CD4-positive, alpha-beta memory T cell (primary cell): ENCODE data around the gene OR8G5. TPM values are rescaled to one million over a fixed set of nuclear protein-coding genes. Genes with fewer than 3 reads are reported as not detected.

ENCODE experiments used
- CTCF ChIA-PET: fragments of 350-600 bp; sonication (Branson Sonifier 250); formaldehyde crosslinking; loops from one replicate; lab custom pipeline; 2021; ENCODE audit warnings: inconsistent platforms; ENCODE audit not compliant: partially characterized antibody; lab: Charles Lee
- POLR2A ChIA-PET: fragments of 350-600 bp; sonication (Branson Sonifier 250); formaldehyde crosslinking; loops from one replicate; lab custom pipeline; 2021; ENCODE audit not compliant: partially characterized antibody; lab: Charles Lee
- DNase-seq, 5 donors: peaks; one replicate each; pipeline versions ENCODE4 v3.0.0 to v3.0.0-alpha.2; 2020 to 2022; ENCODE audit warnings: mixed read lengths in 1 of 5
- H3K27ac ChIP-seq: one replicate; pipeline ENCODE4 v1.7.0; 2013; ENCODE audit warnings: low read depth, low read length
- H3K27me3 ChIP-seq: 2 replicates; pipeline ENCODE4 v1.7.0; 2013; ENCODE audit warnings: mild to moderate bottlenecking, low read length, moderate library complexity; ENCODE audit not compliant: insufficient read depth
- H3K36me3 ChIP-seq: 2 replicates; pipeline ENCODE4 v1.7.0; 2013; ENCODE audit warnings: mild to moderate bottlenecking, low read length, moderate library complexity; ENCODE audit not compliant: insufficient read depth
- H3K4me1 ChIP-seq: 2 replicates; pipeline ENCODE4 v1.7.0; 2013; ENCODE audit warnings: mild to moderate bottlenecking, low read length, moderate library complexity; ENCODE audit not compliant: insufficient read depth
- H3K4me3 ChIP-seq, 2 donors: one replicate each; pipeline ENCODE4 v1.7.0; 2013; ENCODE audit warnings: low read length in 2 of 2, mild to moderate bottlenecking in 1 of 2
- H3K9me3 ChIP-seq, 2 donors: one replicate each; pipeline ENCODE4 v1.7.0; 2013; ENCODE audit warnings: low read length in 2 of 2, control low read depth in 1 of 2; ENCODE audit not compliant: control insufficient read depth in 1 of 2
- H3K27ac Mint-ChIP-seq, 7 donors: one replicate each; pipeline ENCODE4 v1.8.0; 2020 to 2021; ENCODE audit warnings: mixed read lengths in 7 of 7, mild to moderate bottlenecking in 6 of 7, inconsistent platforms in 3 of 7, moderate library complexity in 3 of 7
- H3K27me3 Mint-ChIP-seq, 2 donors: one replicate each; pipeline ENCODE4 v1.8.0; 2020 to 2021; ENCODE audit warnings: mixed read lengths in 2 of 2
- H3K36me3 Mint-ChIP-seq, 2 donors: one replicate each; pipeline ENCODE4 v1.8.0; 2020 to 2021; ENCODE audit warnings: mixed read lengths in 2 of 2, inconsistent platforms in 1 of 2, mild to moderate bottlenecking in 1 of 2
- H3K4me1 Mint-ChIP-seq, 4 donors: one replicate each; pipeline ENCODE4 v1.8.0; 2020 to 2021; ENCODE audit warnings: mixed read lengths in 4 of 4, mild to moderate bottlenecking in 1 of 4
- H3K4me3 Mint-ChIP-seq, 8 donors: one replicate each; pipeline ENCODE4 v1.8.0; 2020 to 2021; ENCODE audit warnings: mixed read lengths in 8 of 8, mild to moderate bottlenecking in 7 of 8, moderate library complexity in 6 of 8, inconsistent platforms in 3 of 8
- H3K9me3 Mint-ChIP-seq, 8 donors: one replicate each; pipeline ENCODE4 v1.8.0; 2020 to 2021; ENCODE audit warnings: mixed read lengths in 8 of 8, mild to moderate bottlenecking in 5 of 8, inconsistent platforms in 3 of 8, moderate library complexity in 1 of 8
- intact Hi-C: fragments of 100-400 bp; cut with micrococcal nuclease; formaldehyde crosslinking; loops from one replicate; pipeline ENCODE4 v1.15.1; 2023
- polyA plus RNA-seq, 2 donors: library from polyadenylated mRNA; unstranded; fragments of 300-500 nt; fragmentation: Illumina TruSeq; gene quantifications; one replicate each; pipeline ENCODE4 v1.2.3, GENCODE V29; 2021
- total RNA-seq, 2 experiments: library from RNA; stranded (reverse); gene quantifications; one replicate each; pipeline ENCODE4 v1.2.3, GENCODE V29; 2021

OR8G5 gene
- not detected for total RNA-seq
- polyA plus RNA-seq = not detected

- Histone ChIP-seq H3K27ac (no peak within 1 kb of the TSS), H3K4me1 (no peaks in the 10 kb centered on the region), H3K4me3 (no peak within 1 kb of the TSS), H3K9me3 (no peaks in the 10 kb centered on the region), H3K36me3 (no peaks in the 10 kb centered on the region), H3K27me3 (no peaks in the 10 kb centered on the region)
- Mint-ChIP-seq H3K4me1 (no peaks in the 10 kb centered on the region), H3K27ac (no peak within 1 kb of the TSS), H3K36me3 (no peaks in the 10 kb centered on the region), H3K4me3 (no peak within 1 kb of the TSS), H3K9me3 (no peaks in the 10 kb centered on the region), H3K27me3 (peaks cover 0 to 1% of the 10 kb centered on the region in 2 donors)
- intact Hi-C loops = no loop called here
- ChIA-PET POLR2A (no interaction called here), CTCF (no interaction called here)
- DNase-seq = no peak
Measured at GRCh38 chr11:124256076-124256475, at the start of gene OR8G5. OR8G5 (plus strand) TSS chr11:124256376; CDS start chr11:124264932, 8,556 bp downstream.

- no peak for DNase-seq
- ChIA-PET CTCF (no interaction called here), POLR2A (no interaction called here)
- H3K9me3 Mint-ChIP-seq = no peaks in the 10 kb centered on the region
- no peak overlapping the region for H3K4me3 ChIP-seq
- no peaks in the 10 kb centered on the region for H3K36me3 Mint-ChIP-seq
- intact Hi-C loops = no loop called here
- no peaks in the 10 kb centered on the region for H3K4me1 Mint-ChIP-seq
- H3K4me1 ChIP-seq = no peaks in the 10 kb centered on the region
- no peak overlapping the region for H3K4me3 Mint-ChIP-seq
- no peaks in the 10 kb centered on the region for H3K9me3 ChIP-seq
- peaks cover 2 to 4% of the 10 kb centered on the region in 2 donors for H3K27me3 Mint-ChIP-seq
- H3K27ac Mint-ChIP-seq = no peak overlapping the region
- H3K36me3 ChIP-seq = no peaks in the 10 kb centered on the region
- no peak overlapping the region for H3K27ac ChIP-seq
- no peaks in the 10 kb centered on the region for H3K27me3 ChIP-seq
Measured at GRCh38 chr11:124207102-124207792, 48.9 kb upstream of the OR8G5 start.

- intact Hi-C loops = no loop called here
- ChIA-PET CTCF (no interaction called here), POLR2A (no interaction called here)
- no peaks in the 10 kb centered on the region for H3K4me1 Mint-ChIP-seq
- peaks cover 0 to 2% (median 0%) of the 10 kb centered on the region in 8 donors for H3K9me3 Mint-ChIP-seq
- Histone ChIP-seq H3K4me1 (no peaks in the 10 kb centered on the region), H3K27ac (no peak overlapping the region), H3K4me3 (no peak overlapping the region), H3K36me3 (no peaks in the 10 kb centered on the region), H3K9me3 (no peaks in the 10 kb centered on the region), H3K27me3 (no peaks in the 10 kb centered on the region)
- no peaks in the 10 kb centered on the region for H3K36me3 Mint-ChIP-seq
- DNase-seq = no peak
- no peak overlapping the region for H3K27ac Mint-ChIP-seq
- H3K27me3 Mint-ChIP-seq = peaks cover 2 to 4% of the 10 kb centered on the region in 2 donors
- H3K4me3 Mint-ChIP-seq = no peak overlapping the region
Measured at GRCh38 chr11:124209824-124210357, 46.3 kb upstream of the OR8G5 start.

- no peaks in the 10 kb centered on the region for H3K4me1 Mint-ChIP-seq
- no peak overlapping the region for H3K27ac Mint-ChIP-seq
- DNase-seq = no peak
- no peak overlapping the region for H3K27ac ChIP-seq
- no peaks in the 10 kb centered on the region for H3K36me3 Mint-ChIP-seq
- no peaks in the 10 kb centered on the region for H3K27me3 ChIP-seq
- no peak overlapping the region for H3K4me3 ChIP-seq
- ChIA-PET POLR2A (no interaction called here), CTCF (no interaction called here)
- H3K9me3 ChIP-seq = no peaks in the 10 kb centered on the region
- intact Hi-C loops = no loop called here
- peaks cover 2% of the 10 kb centered on the region in 2 donors for H3K27me3 Mint-ChIP-seq
- no peaks in the 10 kb centered on the region for H3K4me1 ChIP-seq
- H3K9me3 Mint-ChIP-seq = peaks cover 0 to 2% (median 0%) of the 10 kb centered on the region in 8 donors
- H3K4me3 Mint-ChIP-seq = no peak overlapping the region
- no peaks in the 10 kb centered on the region for H3K36me3 ChIP-seq
Measured at GRCh38 chr11:124210421-124210820, 45.8 kb upstream of the OR8G5 start.

- intact Hi-C loops = no loop called here
Measured at GRCh38 chr11:124211321-124211720, 44.9 kb upstream of the OR8G5 start.

GRCh38 chr11:124214027-124214426 lies 42.1 kb upstream of the OR8G5 start:
- no peak overlapping the region for H3K4me3 ChIP-seq
- POLR2A ChIA-PET = no interaction called here
- H3K4me1 ChIP-seq = no peaks in the 10 kb centered on the region
- Mint-ChIP-seq H3K9me3 (peaks cover 0 to 2% (median 0%) of the 10 kb centered on the region in 8 donors), H3K36me3 (no peaks in the 10 kb centered on the region), H3K4me3 (no peak overlapping the region), H3K27me3 (peaks cover 0 to 3% of the 10 kb centered on the region in 2 donors), H3K4me1 (no peaks in the 10 kb centered on the region), H3K27ac (no peak overlapping the region)
- H3K27me3 ChIP-seq = no peaks in the 10 kb centered on the region
- CTCF ChIA-PET = no interaction called here
- DNase-seq = no peak
- intact Hi-C loops = no loop called here
- no peaks in the 10 kb centered on the region for H3K36me3 ChIP-seq
- H3K27ac ChIP-seq = no peak overlapping the region
- no peaks in the 10 kb centered on the region for H3K9me3 ChIP-seq

More at GRCh38 chr11:124211321-124211720, 44.9 kb upstream of the OR8G5 start:
- peaks cover 2% of the 10 kb centered on the region in 2 donors for H3K27me3 Mint-ChIP-seq
- no peak overlapping the region for H3K27ac Mint-ChIP-seq
- POLR2A ChIA-PET = no interaction called here
- no peaks in the 10 kb centered on the region for H3K36me3 Mint-ChIP-seq
- no peak overlapping the region for H3K4me3 ChIP-seq
- no peak overlapping the region for H3K4me3 Mint-ChIP-seq
- H3K36me3 ChIP-seq = no peaks in the 10 kb centered on the region
- CTCF ChIA-PET = no interaction called here
- no peaks in the 10 kb centered on the region for H3K9me3 ChIP-seq
- DNase-seq = no peak
- H3K4me1 ChIP-seq = no peaks in the 10 kb centered on the region
- no peaks in the 10 kb centered on the region for H3K4me1 Mint-ChIP-seq
- H3K27ac ChIP-seq = no peak overlapping the region
- H3K27me3 ChIP-seq = no peaks in the 10 kb centered on the region
- peaks cover 0 to 2% (median 0%) of the 10 kb centered on the region in 8 donors for H3K9me3 Mint-ChIP-seq

- no peaks in the 10 kb centered on the region for H3K9me3 ChIP-seq
- CTCF ChIA-PET = no interaction called here
- peaks cover 0 to 2% (median 0%) of the 10 kb centered on the region in 8 donors for H3K9me3 Mint-ChIP-seq
- no peak overlapping the region for H3K4me3 Mint-ChIP-seq
- no peak for DNase-seq
- no peaks in the 10 kb centered on the region for H3K4me1 Mint-ChIP-seq
- intact Hi-C loops = no loop called here
- no peak overlapping the region for H3K27ac ChIP-seq
- POLR2A ChIA-PET = no interaction called here
- H3K36me3 Mint-ChIP-seq = no peaks in the 10 kb centered on the region
- peaks cover 1 to 2% of the 10 kb centered on the region in 2 donors for H3K27me3 Mint-ChIP-seq
- H3K27ac Mint-ChIP-seq = no peak overlapping the region
- H3K27me3 ChIP-seq = no peaks in the 10 kb centered on the region
- H3K4me1 ChIP-seq = no peaks in the 10 kb centered on the region
- no peak overlapping the region for H3K4me3 ChIP-seq
- no peaks in the 10 kb centered on the region for H3K36me3 ChIP-seq
Measured at GRCh38 chr11:124219126-124219525, 37.0 kb upstream of the OR8G5 start.
